DOHH2 (cell line): ENCODE results near the gene ALG3.
"Not testable (repeated sequence)": the region's sequence is repeated elsewhere in the genome, so short reads cannot be mapped to it uniquely, and the experiment has no call there.

ENCODE experiments used
- CTCF ChIP-seq: fragments of 200-600 bp; sonication (generic); IDR thresholded peaks from one replicate; pipeline ENCODE4 v1.5.1; 2014; ENCODE audit warnings: antibody characterized with exemption, mild to moderate bottlenecking, low read depth, low read length; ENCODE audit not compliant: poor library complexity, severe bottlenecking
- EZH2phosphoT487 ChIP-seq: fragments of 200-600 bp; sonication (generic); IDR thresholded peaks from 2 replicates; pipeline ENCODE4 v1.6.1; 2017; ENCODE audit warnings: borderline replicate concordance, mild to moderate bottlenecking, antibody characterized with exemption, low read length, moderate library complexity, mixed read lengths

- not testable (repeated sequence) for TF ChIP-seq CTCF, EZH2phosphoT487
These were observed 18.5 kb upstream of the ALG3 start for GRCh38 chr3:184267249-184267648.
